ENCODE measurements around the gene FBXW7.

Gene FBXW7

GRCh38 chr4:152478461-152479237 lies 57.2 kb downstream of the FBXW7 start:
- H3K4me3 ChIP-seq (ENCODE audit: low read depth, low read length) = no peak overlapping the region

- no peak overlapping the region for H3K4me3 ChIP-seq (ENCODE audit: low read depth, low read length)
These were observed 59.1 kb downstream of the FBXW7 start for GRCh38 chr4:152476796-152477195.

- no peak overlapping the region for H3K4me3 ChIP-seq (ENCODE audit: low read depth, low read length)
These were observed 64.6 kb downstream of the FBXW7 start for GRCh38 chr4:152471251-152471792.

- H3K4me3 ChIP-seq (ENCODE audit: low read depth, low read length) = no peak overlapping the region
These were observed 67.5 kb downstream of the FBXW7 start for GRCh38 chr4:152468408-152468807.

GRCh38 chr4:152467101-152467500 lies 68.8 kb downstream of the FBXW7 start:
- H3K4me3 ChIP-seq (ENCODE audit: low read depth, low read length) = no peak overlapping the region

GRCh38 chr4:152464030-152464823 lies 71.7 kb downstream of the FBXW7 start:
- no peak overlapping the region for H3K4me3 ChIP-seq (ENCODE audit: low read depth, low read length)

- no peak overlapping the region for H3K4me3 ChIP-seq (ENCODE audit: low read depth, low read length)
These were observed 72.3 kb downstream of the FBXW7 start for GRCh38 chr4:152463562-152463961.

- H3K4me3 ChIP-seq (ENCODE audit: low read depth, low read length) = no peak overlapping the region
These were observed 73.2 kb downstream of the FBXW7 start for GRCh38 chr4:152462695-152463094.

- no peak overlapping the region for H3K4me3 ChIP-seq (ENCODE audit: low read depth, low read length)
These were observed 73.8 kb downstream of the FBXW7 start for GRCh38 chr4:152462047-152462446.

GRCh38 chr4:152460488-152460887 lies 75.4 kb downstream of the FBXW7 start:
- H3K4me3 ChIP-seq (ENCODE audit: low read depth, low read length) = no peak overlapping the region

- H3K4me3 ChIP-seq (ENCODE audit: low read depth, low read length) = no peak overlapping the region
These were observed 76.6 kb downstream of the FBXW7 start for GRCh38 chr4:152459326-152459725.

GRCh38 chr4:152458801-152459302 lies 77.0 kb downstream of the FBXW7 start:
- no peak overlapping the region for H3K4me3 ChIP-seq (ENCODE audit: low read depth, low read length)

GRCh38 chr4:152456609-152457008 lies 79.3 kb downstream of the FBXW7 start:
- no peak overlapping the region for H3K4me3 ChIP-seq (ENCODE audit: low read depth, low read length)

- no peak overlapping the region for H3K4me3 ChIP-seq (ENCODE audit: low read depth, low read length)
These were observed 80.6 kb downstream of the FBXW7 start for GRCh38 chr4:152455311-152455710.

- no peak overlapping the region for H3K4me3 ChIP-seq (ENCODE audit: low read depth, low read length)
These were observed 81.4 kb downstream of the FBXW7 start for GRCh38 chr4:152454398-152455011.

GRCh38 chr4:152451496-152451895 lies 84.4 kb downstream of the FBXW7 start:
- no peak overlapping the region for H3K4me3 ChIP-seq (ENCODE audit: low read depth, low read length)

- H3K4me3 ChIP-seq (ENCODE audit: low read depth, low read length) = no peak overlapping the region
These were observed 87.0 kb downstream of the FBXW7 start for GRCh38 chr4:152448854-152449253.

GRCh38 chr4:152448038-152448707 lies 87.7 kb downstream of the FBXW7 start:
- H3K4me3 ChIP-seq (ENCODE audit: low read depth, low read length) = no peak overlapping the region

GRCh38 chr4:152443859-152444258 lies 92.0 kb downstream of the FBXW7 start:
- H3K4me3 ChIP-seq (ENCODE audit: low read depth, low read length) = no peak overlapping the region

GRCh38 chr4:152437561-152437960 lies 98.3 kb downstream of the FBXW7 start:
- H3K4me3 ChIP-seq (ENCODE audit: low read depth, low read length) = no peak overlapping the region

GRCh38 chr4:152436384-152436783 lies 99.5 kb downstream of the FBXW7 start:
- no peak overlapping the region for H3K4me3 ChIP-seq (ENCODE audit: low read depth, low read length)
